Testis (tissue), 2 donors: Measurements from ENCODE around the gene KBTBD12.

Experiments
- CTCF ChIP-seq, 3 experiments: fragments of 450-650 bp in 2 of 3; fragments of 200-600 bp in 1 of 3; sonication (generic) in 1 of 3; IDR thresholded peaks; one replicate each; pipeline ENCODE4 v1.5.1; 2016 to 2019; ENCODE audit warnings: antibody characterized with exemption in 3 of 3, mild to moderate bottlenecking in 2 of 3, moderate library complexity in 1 of 3
- POLR2A ChIP-seq: fragments of 450-650 bp; IDR thresholded peaks from one replicate; pipeline ENCODE4 v1.6.1; 2017; ENCODE audit warnings: antibody characterized with exemption, mild to moderate bottlenecking, moderate library complexity

GRCh38 chr3:127886231-127886955 is 28.6 kb upstream of the KBTBD12 start:
- TF ChIP-seq CTCF (IDR thresholded peaks at IDR 0.05) (no peak), POLR2A (no peak)
